Neutrophil (primary cell): ENCODE data around the gene XYLT1.

ENCODE experiments used
- H3K27ac ChIP-seq: fragments of 200-600 bp; sonication (generic); 2 replicates; pipeline ENCODE4 v1.5.1; 2016; ENCODE audit warnings: mild to moderate bottlenecking, moderate library complexity
- H3K27me3 ChIP-seq: fragments of 200-600 bp; sonication (generic); 2 replicates; pipeline ENCODE4 v1.6.0; 2016; ENCODE audit warnings: mild to moderate bottlenecking
- H3K36me3 ChIP-seq: fragments of 200-600 bp; sonication (generic); 2 replicates; pipeline ENCODE4 v1.5.1; 2017
- H3K4me1 ChIP-seq, 2 experiments: fragments of 200-600 bp in 1 of 2; sonication (generic) in 1 of 2; 1 replicate in 1 of 2; 2 replicates in 1 of 2; pipeline versions ENCODE4 v1.5.1 to v1.6.1; 2013 to 2016; ENCODE audit warnings: low read depth in 1 of 2, low read length in 1 of 2, mild to moderate bottlenecking in 1 of 2, moderate library complexity in 1 of 2; ENCODE audit not compliant: control insufficient read depth in 1 of 2, insufficient read depth in 1 of 2
- H3K4me3 ChIP-seq, 2 experiments: fragments of 200-600 bp in 1 of 2; sonication (generic) in 1 of 2; 1 replicate in 1 of 2; 2 replicates in 1 of 2; pipeline ENCODE4 v1.5.1; 2013 to 2016; ENCODE audit warnings: low read depth in 1 of 2, low read length in 1 of 2, mild to moderate bottlenecking in 1 of 2, moderate library complexity in 1 of 2
- H3K9me3 ChIP-seq: fragments of 200-600 bp; sonication (generic); 2 replicates; pipeline ENCODE4 v1.5.1; 2016
- CTCF ChIP-seq: fragments of 200-600 bp; sonication (generic); IDR thresholded peaks from 2 replicates; pipeline ENCODE4 v1.5.1; 2016; ENCODE audit warnings: antibody characterized with exemption

The XYLT1 gene

DNA sequence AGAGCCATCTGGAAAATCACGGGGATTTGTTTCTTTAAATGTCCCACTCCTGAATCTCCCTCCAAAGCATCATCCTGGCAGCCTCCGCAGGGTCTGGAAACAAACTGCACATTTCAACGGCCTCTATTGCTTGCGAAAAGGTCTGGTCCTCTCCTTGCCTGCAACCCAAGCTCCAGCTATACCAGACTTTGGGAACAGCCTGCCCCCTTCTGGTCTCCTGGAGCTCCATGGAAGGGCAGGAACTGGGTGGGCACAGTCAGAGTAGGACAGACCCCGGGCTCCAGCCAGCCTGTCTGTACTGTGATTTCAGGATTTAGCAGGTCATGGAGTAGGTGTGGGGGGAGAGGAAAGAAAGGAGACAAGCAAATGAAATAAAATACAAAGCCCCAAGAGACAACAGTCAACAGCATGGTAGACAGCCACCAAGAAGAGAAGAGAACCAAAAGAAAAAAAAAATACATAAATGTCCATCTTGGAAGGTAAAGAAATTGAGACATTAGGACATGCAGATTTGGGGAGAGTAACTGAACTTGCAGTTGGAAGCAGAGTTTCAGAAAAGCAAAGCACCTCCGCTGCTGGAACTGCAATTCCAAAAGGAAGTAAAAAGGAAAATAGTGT, 2.7 kb downstream of the XYLT1 start:
- Histone ChIP-seq H3K9me3 (no peaks in the 10 kb centered on the region), H3K4me3 (peak overlapping the region in 1 of 2 experiments; percentile 82), H3K27me3 (peaks cover 3% of the 10 kb centered on the region), H3K36me3 (no peaks in the 10 kb centered on the region), H3K27ac (peak overlapping the region; percentile 14), H3K4me1 (peaks cover 42 to 56% of the 10 kb centered on the region in 2 experiments)
- peak; percentile 53 for TF ChIP-seq CTCF

- TF ChIP-seq CTCF, result no peak
- Histone ChIP-seq H3K27me3 (no peaks in the 10 kb centered on the region), H3K9me3 (no peaks in the 10 kb centered on the region), H3K4me1 (peaks cover 54 to 67% of the 10 kb centered on the region in 2 experiments), H3K27ac (no peak overlapping the region), H3K4me3 (no peak overlapping the region), H3K36me3 (no peaks in the 10 kb centered on the region)
Observed at GRCh38 chr16:17466876-17467275, 3.9 kb downstream of the XYLT1 start.

DNA sequence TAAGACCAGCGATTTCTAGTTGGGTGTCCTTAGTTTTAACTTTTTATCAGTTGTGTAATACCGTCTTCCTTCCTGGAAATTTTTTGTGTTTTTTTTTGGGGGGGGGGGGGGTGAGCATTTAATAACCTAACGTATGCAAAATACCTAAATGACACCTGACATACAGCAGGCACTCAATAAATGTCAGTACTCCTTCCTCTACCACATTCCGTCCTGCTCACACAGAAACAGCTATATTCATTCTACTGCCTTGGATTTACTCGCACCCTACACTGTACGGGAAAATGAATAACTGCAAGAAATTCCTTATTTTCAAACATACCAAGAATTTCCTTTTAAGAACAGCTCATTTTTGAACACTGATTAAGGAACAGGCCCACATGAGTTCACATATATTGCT, 5.3 kb downstream of the XYLT1 start:
- peak overlapping the region; percentile 28 for H3K27ac ChIP-seq
- no peaks in the 10 kb centered on the region for H3K9me3 ChIP-seq
- peaks cover 52 to 80% of the 10 kb centered on the region in 2 experiments for H3K4me1 ChIP-seq
- no peak for TF ChIP-seq CTCF
- H3K36me3 ChIP-seq, result no peaks in the 10 kb centered on the region
- H3K4me3 ChIP-seq, result no peak overlapping the region
- no peaks in the 10 kb centered on the region for H3K27me3 ChIP-seq

DNA sequence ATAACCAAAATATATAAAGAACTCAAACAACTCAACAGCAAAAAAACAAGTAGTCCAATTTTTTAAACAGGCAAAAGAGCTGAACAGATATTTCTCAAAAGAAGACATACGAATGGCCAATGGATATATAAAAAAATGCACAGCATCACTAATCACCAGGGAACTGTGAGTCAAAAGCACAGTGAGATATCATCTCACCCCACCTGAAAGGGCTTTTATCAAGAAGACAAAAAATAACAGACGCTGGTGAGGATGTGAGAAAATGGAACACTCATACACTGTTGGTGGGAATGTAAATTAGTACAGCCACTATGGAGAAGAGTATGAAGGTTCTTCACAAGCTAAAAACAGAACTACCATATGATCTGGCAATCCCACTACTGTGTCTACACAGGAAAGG, 7.4 kb downstream of the XYLT1 start:
- Histone ChIP-seq H3K27me3 (no peaks in the 10 kb centered on the region), H3K4me1 (peaks cover 33 to 78% of the 10 kb centered on the region in 2 experiments), H3K27ac (peak overlapping the region; percentile 2), H3K4me3 (no peak overlapping the region), H3K9me3 (no peaks in the 10 kb centered on the region), H3K36me3 (no peaks in the 10 kb centered on the region)
- no peak for TF ChIP-seq CTCF

- peak; percentile 4 for TF ChIP-seq CTCF
- H3K4me1 ChIP-seq, result peaks cover 22 to 68% of the 10 kb centered on the region in 2 experiments
- no peaks in the 10 kb centered on the region for H3K27me3 ChIP-seq
- H3K27ac ChIP-seq, result peak overlapping the region; percentile 83
- peak overlapping the region; percentile 39 to 49 for H3K4me3 ChIP-seq
- H3K36me3 ChIP-seq, result no peaks in the 10 kb centered on the region
- H3K9me3 ChIP-seq, result no peaks in the 10 kb centered on the region
Observed at GRCh38 chr16:17461951-17462729, 8.6 kb downstream of the XYLT1 start.
